HEK293 (cell line): Measurements from ENCODE around the gene MSANTD1.

Source experiments
- SALL2 ChIP-seq: fragments of 450-650 bp; formaldehyde crosslinking; IDR thresholded peaks from 2 replicates; pipeline ENCODE4 v1.5.0; 2017; ENCODE audit warnings: missing biosample characterization, mild to moderate bottlenecking, missing genetic modification characterization, borderline replicate concordance
- SETDB1 ChIP-seq: IDR thresholded peaks from one replicate; pipeline ENCODE4 v1.6.1; 2017; ENCODE audit warnings: mild to moderate bottlenecking, low read length, moderate library complexity, mixed read lengths; ENCODE audit not compliant: insufficient read length
- ZBTB20 ChIP-seq: fragments of 450-650 bp; formaldehyde crosslinking; IDR thresholded peaks from 2 replicates; pipeline ENCODE4 v1.5.1; 2016; ENCODE audit warnings: missing biosample characterization, missing genetic modification characterization
- ZIC2 ChIP-seq: fragments of 450-650 bp; formaldehyde crosslinking; IDR thresholded peaks from 2 replicates; pipeline ENCODE4 v1.5.1; 2016; ENCODE audit warnings: missing biosample characterization, missing genetic modification characterization
- ZNF157 ChIP-seq: fragments of 450-650 bp; formaldehyde crosslinking; IDR thresholded peaks from 2 replicates; pipeline ENCODE4 v1.5.1; 2016; ENCODE audit warnings: missing biosample characterization, missing genetic modification characterization
- ZNF585B ChIP-seq: fragments of 450-650 bp; formaldehyde crosslinking; IDR thresholded peaks from 2 replicates; pipeline ENCODE4 v1.5.1; 2016; ENCODE audit warnings: missing biosample characterization, missing genetic modification characterization
- TF ChIP-seq, protein P1 (sequence below): fragments of 450-650 bp; formaldehyde crosslinking; IDR thresholded peaks from 2 replicates; pipeline ENCODE4 v1.5.1; 2017; ENCODE audit warnings: missing biosample characterization, missing genetic modification characterization
- TF ChIP-seq, protein P2 (sequence below): fragments of 450-650 bp; formaldehyde crosslinking; IDR thresholded peaks from 2 replicates; pipeline ENCODE4 v1.5.1; 2016; ENCODE audit warnings: missing biosample characterization, missing genetic modification characterization

DNA sequence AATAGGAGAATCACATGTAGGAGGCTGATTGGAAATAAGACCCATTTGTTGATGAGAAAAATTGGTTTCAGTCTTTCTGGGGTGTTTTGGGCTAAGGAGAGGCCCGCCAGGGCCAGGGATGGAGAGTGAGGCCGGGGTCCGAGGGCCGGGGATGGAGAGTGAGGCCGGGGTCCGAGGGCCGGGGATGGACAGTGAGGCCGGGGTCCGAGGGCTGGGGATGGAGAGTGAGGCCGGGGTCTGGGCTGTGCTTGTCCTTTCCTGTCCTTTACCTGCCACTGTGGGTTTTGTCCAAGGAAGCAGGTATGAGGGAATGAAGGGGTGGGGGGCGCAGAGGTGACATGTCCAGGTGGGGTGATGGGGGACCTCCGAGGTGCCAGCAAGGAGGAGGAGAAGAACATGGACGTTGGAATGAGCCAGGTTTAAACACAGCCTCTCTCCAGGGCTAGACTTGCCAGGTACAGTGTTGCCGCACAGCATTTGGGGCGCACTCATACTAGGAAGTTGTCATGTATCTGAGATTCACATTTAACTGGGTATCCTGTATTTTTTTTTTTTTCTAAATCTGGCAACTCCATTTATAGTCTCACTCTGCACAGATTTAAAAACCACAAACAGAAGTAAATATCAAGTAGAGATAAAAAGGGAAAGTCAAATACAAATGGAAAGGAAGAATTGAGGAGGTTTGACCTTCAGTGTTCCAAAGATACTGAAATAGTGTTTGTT, 52.7 kb downstream of the MSANTD1 start:
- no peak for TF ChIP-seq ZNF157 (tag by site-specific recombination)
- no peak for TF ChIP-seq ZBTB20 (tag by site-specific recombination)
- TF ChIP-seq SETDB1 = no peak
- TF ChIP-seq, protein P1, sequence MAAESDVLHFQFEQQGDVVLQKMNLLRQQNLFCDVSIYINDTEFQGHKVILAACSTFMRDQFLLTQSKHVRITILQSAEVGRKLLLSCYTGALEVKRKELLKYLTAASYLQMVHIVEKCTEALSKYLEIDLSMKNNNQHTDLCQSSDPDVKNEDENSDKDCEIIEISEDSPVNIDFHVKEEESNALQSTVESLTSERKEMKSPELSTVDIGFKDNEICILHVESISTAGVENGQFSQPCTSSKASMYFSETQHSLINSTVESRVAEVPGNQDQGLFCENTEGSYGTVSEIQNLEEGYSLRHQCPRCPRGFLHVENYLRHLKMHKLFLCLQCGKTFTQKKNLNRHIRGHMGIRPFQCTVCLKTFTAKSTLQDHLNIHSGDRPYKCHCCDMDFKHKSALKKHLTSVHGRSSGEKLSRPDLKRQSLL (tag by site-specific recombination) = no peak
- TF ChIP-seq SALL2 (tag by site-specific recombination) = no peak
- no peak for TF ChIP-seq ZIC2
- TF ChIP-seq, protein P2, sequence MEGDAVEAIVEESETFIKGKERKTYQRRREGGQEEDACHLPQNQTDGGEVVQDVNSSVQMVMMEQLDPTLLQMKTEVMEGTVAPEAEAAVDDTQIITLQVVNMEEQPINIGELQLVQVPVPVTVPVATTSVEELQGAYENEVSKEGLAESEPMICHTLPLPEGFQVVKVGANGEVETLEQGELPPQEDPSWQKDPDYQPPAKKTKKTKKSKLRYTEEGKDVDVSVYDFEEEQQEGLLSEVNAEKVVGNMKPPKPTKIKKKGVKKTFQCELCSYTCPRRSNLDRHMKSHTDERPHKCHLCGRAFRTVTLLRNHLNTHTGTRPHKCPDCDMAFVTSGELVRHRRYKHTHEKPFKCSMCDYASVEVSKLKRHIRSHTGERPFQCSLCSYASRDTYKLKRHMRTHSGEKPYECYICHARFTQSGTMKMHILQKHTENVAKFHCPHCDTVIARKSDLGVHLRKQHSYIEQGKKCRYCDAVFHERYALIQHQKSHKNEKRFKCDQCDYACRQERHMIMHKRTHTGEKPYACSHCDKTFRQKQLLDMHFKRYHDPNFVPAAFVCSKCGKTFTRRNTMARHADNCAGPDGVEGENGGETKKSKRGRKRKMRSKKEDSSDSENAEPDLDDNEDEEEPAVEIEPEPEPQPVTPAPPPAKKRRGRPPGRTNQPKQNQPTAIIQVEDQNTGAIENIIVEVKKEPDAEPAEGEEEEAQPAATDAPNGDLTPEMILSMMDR (tag by site-specific recombination) = no peak
- no peak for TF ChIP-seq ZNF585B
